Activated CD8-positive, alpha-beta memory T cell treated with anti-CD3 and anti-CD28 coated beads for 1 hour (primary cell): Measurements from ENCODE around the gene SEPTIN11.
"Not testable (repeated sequence)": the region's sequence is repeated elsewhere in the genome, so short reads cannot be mapped to it uniquely, and the experiment has no call there.

Experiments used
- DNase-seq, 2 donors: peaks; one replicate each; pipeline ENCODE4 v3.0.0-alpha.2; 2020; ENCODE audit warnings: low read depth in 1 of 2; ENCODE audit errors: extremely low read depth in 1 of 2

Gene SEPTIN11

DNA sequence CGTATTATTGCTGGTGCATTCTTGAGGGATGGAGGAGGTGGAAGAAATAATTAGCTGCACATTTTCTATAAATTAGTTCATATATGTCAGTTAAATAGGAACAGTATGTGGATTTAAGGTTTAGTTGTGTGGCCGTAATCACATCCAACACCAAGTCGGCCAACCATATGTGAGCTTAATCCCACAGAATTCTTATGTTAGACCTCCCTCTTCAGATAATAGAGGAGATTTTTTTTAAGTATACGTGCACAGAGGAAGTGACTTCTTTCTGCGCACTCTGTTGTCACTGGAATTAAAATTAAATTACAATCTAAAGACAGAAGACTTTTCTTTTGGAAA lies 2.1 kb downstream of the SEPTIN11 start:
- no peak for DNase-seq

DNA sequence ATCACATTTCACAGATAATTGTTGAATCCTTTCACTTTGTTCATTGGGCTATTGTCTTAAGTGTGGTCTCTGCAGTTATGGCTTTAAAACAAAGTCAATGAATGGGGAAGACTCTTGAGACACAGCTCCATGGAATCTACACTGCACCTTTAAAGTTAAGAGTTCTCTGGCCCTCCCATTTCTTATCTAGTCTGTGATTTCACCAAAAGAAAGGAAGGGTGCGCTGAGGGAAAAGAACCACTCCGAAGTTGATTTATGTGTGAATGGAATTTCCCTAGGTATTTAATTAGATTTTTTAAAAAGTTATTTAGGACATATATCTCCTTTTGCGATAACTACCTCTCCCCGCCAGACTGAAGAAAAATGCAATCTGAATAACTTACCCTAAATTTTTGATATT lies 2.5 kb downstream of the SEPTIN11 start:
- no peak for DNase-seq

DNA sequence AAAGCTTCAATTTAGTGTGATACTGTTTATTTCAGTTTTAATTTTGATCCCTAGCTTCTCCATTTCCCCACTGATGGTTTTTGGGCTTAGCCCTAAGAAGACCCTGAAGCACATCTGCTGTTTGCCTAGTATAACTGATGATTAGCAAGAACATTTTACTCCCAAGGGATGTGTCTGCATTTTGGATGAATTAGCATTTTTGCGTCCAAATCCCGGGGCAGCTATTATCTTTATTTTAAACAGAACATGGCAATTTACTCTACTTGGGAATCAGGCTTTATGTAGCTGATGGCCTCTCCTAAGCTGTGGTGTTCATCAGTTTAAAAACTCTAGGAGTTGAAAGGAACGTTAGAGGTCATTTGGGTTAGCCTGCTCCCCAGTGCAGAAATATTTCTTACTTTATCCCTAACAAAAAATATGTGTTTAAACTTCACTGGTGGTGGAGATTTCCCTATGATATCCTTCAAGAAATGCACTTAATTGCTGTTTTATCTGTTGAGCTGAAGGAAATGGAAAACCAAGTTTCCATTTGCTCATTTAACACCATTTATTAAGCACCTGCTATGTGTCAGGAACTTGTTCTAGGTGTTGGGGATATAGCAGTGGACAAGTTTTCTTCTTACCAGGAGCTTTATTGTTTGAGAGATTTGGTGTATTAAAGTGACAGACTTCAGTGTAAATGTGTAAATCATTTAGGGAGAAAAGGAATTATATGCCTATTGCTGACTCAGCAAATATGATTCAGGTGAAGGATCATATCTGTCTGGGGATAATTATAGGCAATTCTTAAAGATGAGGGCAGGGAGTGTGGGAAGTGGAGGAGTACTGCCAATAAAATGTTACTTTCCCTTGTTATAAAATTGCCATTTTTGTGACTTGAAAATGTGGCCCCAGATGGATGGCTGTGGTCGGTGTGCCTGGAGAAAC lies 3.4 kb downstream of the SEPTIN11 start:
- no peak for DNase-seq

DNA sequence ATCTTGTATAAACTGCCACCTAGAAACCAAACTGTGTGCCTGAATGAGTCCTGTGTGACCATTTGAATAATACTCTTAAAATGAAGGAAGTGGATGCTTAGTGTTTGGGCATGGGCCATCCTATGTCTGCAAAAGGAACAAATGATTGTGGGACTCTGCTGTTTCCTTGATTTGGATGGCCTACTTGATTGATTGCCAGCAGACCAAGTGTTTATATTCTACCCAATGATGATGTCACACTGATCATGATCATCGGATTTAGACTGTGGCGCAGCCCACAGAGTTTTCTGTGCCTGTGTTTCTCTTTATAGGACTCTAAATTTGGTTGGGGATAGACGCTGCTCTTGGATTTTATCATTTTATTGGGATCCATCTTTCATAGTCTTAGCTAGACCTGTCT lies 4.4 kb downstream of the SEPTIN11 start:
- no peak for DNase-seq

DNA sequence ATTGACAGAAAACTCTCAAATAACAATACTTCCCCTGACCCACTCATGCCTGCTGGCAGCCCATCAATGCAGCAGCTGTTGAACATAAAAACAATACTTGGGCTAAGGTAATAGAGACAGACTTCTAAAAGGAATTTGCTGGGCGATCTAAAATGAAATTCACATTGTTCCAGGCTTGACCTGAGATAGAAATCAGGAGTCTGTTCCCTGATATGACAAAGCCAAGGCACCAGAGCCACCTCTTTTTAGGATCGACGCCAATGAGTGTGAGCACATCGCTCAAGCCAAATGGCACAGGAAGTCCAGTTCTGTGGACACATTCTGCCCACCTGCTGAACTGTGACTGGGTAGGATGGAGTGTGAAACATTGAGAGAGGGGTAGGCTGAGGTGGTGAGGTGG lies 4.9 kb downstream of the SEPTIN11 start:
- DNase-seq: no peak

DNA sequence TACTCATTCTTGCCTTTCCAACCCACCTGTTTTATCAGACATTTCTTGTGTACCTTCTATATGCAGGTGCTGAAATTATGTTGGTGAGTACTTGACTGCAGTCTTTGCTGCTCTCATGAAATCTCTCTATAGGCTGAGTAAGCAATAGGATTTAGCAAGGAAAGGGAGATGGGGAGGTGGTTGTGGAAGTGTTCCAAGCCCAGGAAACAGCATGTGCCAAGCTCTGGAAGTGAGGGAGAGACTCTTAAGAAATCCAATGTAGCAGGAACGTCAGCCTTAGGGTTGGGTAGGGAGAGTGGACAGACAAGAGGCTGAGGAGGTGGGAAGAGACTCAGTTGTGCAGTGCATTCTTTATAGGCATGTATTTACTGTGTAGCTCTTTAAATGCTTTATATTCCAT lies 5.6 kb downstream of the SEPTIN11 start:
- DNase-seq: no peak

DNA sequence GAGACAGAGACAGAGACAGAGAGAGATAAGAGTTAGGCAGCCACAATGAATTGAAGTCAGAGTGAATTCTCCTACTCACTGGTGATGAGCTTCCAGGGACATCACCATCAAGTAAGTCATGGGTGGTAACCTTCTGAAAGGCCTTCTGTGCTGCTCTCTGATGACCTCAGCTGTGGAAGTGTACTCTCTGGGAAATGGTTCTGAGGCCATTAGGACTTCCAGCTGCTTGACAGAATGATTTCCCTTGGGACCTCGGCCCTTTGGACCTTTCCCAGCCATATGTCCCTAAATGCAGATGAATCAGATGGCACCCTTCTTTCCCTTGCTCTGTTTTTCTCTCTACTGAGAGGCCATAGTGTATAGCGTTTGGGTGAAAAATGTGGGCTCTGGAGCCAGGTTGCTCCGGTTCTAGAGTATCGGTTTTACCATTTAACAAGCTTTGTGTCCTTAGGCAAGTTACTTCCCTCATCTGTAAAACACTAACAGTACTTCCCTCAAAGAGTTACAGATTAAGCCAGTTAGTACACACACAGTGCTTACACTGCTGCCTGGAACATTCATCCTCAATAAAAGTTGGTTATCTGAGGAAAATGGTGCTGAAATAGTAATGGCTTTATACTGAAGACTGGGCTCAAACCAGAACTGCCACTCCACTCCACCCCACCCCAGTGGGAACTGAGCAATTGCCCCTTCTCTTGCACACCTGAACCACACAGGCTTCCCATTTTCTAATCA lies 7.6 kb downstream of the SEPTIN11 start:
- no peak for DNase-seq

DNA sequence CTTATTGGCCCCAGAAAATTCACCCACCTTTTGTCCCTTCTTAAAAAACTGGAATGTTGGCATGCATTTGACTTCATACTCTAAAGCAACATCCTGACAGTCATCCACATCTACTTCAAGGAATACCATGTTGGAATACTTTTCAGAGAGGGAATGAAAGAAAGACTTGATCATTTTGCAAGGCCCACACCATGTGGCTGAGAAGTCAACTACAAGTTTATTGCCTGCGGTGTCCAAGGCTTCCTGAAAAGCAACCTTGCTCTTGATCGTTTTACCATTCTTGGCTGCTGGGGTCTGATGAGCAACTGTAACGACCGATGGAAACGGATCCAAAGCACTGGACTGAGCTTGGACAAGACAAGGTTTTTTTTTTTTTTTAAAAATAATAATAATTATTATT lies 9.3 kb downstream of the SEPTIN11 start:
- no peak for DNase-seq

DNA sequence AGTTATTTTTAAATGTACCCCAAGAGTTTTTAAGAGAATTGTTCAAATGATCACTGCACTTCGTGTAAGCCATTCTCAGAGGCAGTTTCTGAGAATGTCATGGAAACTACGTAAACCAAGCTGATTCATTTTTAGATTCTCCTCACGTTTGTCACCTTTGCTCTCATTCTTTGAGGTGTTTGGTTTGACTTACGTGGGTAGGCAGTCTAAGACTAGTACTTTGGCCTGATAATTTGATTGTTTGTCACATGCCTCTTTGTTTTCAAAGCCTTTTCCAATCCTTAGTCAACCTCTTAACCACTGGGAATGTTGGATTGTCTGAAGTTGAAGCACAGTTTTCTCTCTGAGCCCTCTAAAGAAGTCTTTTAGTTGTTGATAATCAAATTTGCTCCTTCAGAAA lies 10.5 kb downstream of the SEPTIN11 start:
- no peak for DNase-seq

DNA sequence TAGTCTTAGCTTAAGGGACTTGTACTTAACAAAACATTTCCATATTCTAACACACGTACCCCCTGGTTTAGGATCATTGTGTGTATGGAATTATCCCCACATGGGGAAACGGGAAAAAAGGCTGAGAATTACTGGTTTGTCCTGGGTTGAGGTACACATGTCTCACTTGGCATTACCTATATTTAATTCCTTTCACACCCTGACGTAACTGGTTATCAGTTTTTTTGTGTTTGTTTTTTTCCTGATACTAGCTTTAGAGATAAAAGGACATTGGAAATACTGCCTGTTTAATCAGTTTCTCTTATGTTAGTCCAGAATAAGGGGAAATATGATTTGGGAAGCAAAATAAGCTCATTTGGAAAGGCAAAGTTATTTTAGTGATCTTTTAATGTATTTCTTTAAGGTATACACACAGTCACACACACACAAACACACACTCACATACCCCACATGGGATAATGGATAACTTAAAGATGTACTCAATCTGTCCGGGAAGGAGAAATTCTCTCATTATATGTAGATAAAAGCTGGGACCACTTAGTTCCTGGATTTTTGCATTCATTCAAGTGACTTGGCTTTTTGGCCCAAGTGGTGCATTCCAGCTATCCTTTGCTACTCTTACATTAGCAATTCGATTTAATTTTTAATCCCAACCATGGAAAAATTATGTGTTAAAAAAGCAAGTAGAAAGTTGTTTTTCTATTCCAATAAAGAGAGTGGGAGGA lies 13.0 kb downstream of the SEPTIN11 start:
- DNase-seq: no peak

DNA sequence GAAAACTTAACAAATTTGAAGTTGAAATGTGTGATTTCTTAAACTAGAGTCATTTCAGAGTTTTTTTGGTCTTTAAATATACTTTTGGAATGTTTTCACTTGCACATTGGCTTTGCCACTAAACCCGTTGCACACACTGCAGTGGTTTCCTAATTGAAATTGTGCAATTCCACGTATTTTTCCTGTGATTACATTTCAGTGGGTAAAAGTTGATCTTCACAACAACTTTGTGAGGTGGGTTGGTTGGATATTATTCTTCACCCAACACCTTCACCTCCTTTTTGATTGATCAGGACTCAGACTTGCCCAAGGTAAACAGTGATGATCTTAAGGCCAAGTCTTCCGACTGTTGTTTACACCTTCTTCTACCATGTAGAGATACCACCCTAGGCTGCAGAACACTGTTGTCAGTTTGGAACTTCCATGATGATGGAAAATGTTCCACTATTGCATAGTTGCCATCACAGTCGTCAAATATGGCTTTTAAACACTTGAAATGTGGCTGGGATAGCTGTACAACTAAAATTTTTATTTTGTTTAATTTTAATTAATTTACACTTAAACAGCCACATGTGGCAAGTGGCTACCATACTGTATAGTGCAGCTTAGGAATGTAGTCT lies 13.7 kb downstream of the SEPTIN11 start:
- no peak for DNase-seq

DNA sequence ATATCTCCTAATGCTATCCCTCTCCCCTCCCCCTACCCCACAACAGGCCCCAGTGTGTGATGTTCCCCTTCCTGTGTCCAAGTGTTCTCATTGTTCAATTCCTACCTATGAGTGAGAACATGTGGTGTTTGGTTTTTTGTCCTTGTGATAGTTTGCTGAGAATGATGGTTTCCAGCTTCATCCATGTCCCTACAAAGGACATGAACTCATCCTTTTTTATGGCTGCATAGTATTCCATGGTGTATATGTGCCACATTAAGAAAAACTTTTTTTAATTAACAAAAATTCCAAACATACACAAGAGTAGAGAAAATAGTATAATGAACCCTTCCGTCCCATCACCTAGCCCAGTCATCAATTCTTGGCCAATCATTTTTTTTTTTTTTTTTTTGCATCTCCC lies 14.4 kb downstream of the SEPTIN11 start:
- DNase-seq: not testable (repeated sequence)

DNA sequence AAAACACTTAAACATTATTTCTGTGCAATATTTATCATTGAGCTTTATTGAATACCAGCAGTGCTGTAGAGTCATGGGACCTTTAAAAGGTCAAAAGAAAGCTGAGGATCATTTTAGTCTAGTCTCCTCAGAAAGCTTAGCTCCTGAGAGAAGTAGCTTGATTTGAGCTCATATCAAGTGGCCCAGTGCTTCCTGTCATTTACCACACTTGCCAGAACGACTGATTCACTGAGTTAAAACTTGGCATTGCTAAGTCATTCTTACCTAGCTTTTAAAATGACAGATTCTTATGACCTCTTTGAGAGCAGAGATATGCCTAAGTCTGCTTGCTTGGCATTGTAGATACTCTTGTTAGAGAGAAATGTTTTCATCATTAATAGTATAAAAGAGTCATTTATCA lies 15.2 kb downstream of the SEPTIN11 start:
- DNase-seq: no peak

DNA sequence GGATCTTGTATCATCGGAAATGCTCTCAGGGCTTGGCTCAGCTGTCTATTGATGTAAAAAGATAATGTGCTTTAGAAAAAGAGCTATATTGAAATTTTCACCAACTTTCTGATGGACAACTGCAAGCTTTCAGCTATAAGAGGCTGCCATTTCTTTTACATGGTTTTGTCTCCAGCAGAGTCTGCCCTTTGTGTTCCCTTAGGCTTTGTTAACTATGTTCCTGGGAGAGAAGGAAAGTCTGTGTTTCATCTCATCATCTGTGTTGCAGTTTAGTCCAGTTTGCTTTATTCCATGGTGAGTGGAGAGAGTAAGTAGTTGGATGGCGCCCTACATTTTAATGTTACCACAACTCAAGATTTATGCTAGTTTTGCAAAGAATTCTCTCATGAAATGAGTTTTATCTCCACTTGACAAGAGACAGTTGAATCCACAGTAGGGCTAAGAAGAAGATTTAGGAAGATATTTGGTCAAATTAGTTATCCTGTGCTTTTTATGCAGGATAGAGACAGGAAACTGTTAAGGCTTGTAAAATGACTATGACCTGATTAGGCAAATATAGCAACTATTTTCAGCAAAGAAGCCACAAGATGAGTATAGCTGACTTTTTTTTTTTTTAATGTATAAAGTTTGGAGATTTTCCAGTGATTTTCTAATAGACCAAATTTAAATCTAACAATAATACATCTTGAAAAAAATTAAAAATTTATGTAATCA lies 16.5 kb downstream of the SEPTIN11 start:
- DNase-seq: no peak

DNA sequence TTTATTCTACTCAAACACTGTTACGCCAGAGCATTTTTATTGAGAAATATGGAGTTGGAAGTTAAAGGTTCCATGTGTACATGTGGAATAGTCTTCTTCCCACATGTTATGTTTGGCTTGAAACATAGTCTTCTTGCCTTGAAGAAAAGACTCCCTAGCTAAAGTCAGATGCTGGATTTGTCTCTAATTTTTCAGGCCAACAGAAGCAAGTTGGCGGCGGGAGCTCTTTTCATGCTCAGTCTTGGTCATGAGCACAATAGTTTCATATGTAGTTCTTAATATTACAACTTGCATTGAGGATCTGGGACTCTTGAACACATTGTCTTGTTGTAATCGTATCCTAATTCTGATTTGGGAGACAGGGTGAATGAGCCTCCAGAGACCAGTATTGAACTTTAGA lies 19.4 kb downstream of the SEPTIN11 start:
- no peak for DNase-seq

DNA sequence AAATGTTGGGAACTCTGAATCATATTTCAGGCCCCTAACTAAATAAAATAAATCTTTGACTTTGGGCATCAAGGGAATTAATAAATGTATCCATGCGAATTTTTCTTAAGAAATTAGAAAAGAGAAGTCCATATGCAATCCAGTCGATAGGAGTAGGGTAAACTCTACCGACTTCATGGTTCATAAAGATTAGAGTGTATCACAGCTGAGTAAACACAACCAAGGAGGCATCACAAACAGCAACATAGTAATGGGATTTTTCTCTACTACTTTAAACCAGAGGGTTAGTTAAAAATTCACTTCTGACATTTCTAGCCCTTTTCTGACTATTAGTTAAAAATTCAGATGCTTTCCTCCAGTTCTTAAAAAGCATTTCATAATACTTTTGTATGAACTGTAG lies 19.9 kb downstream of the SEPTIN11 start:
- no peak for DNase-seq

DNA sequence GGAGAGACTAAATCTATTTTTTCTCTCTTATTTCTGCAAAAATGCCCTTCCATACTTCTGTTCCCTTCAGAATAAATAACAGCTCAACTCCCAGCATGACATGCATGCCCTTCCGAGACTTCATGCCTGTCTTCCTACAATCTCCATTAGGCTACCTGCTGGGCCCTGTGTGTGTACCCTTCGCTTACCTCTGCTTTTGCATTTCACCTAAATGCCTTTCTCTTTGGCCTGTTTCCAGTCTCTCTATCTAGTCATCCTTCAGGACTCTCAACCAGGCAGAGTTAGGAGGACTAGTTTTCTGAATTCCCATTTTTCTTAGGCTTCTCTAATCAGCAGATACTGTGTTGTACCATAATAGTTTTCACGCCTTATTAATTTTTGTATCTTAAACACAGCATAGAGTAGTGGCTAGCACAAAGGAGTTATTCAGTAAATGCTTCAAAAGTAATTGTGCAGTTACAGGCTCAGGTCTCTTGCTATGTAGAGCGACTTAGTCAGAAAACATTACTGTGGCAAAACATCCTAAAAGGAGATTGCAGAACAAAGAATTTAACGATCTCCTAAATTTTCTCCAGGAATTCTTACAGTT lies 20.5 kb downstream of the SEPTIN11 start:
- no peak for DNase-seq

DNA sequence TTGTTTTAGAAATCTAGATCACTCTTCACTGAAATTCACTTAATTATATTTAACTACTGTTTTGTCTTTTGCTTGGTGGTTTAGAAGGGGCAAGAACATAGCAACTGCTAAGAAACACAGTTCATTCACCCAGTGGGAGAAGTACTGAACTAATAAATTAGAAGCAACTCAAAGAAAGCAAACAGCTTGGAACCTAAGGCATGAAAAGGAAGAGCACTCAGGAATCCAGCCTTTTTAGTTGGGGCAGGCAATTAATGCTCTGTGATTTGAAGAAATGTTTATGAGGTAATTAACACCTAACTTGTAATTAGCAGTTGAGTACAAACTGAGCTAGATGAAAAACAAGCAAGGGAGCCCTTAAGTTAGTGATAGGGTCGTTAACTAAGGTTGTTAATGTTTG lies 22.8 kb downstream of the SEPTIN11 start:
- DNase-seq: no peak

DNA sequence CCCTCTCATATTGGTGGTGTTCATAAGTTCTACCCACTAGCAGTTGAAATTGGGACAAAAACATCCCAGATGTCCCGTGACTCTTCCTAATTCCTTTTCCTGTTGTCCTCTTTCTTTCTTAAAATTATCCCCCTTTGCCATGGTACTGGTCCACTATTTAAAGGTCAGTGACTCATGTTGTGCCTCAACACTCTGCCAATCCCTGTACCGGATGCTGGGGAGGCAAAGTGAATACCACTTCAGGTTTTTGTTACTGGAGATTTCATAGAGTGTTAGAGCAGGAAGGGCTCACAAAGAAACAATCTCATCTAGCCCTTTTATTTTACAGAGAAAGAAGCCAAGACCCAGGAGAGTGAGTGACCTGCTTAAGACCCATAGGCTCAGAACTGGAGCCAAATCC lies 24.6 kb downstream of the SEPTIN11 start:
- DNase-seq: no peak

DNA sequence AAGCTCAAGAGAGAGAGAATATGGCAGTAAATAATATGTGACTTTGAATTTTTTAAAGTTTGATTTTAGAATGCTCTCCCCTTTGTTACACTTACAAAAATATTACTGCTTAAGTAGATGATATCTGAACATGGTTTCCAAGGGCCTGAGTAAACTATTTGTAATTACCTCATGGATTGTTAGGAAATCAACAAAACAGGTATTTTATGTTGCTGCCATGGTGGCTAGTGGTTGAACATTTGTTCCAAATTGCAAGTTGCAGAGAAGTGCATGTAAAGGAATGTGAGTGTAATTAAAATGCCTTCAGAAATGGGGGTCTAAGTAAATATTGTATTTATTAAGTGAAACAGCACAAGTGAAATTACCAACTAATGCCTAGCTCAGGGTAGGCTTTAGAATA lies 27.6 kb downstream of the SEPTIN11 start:
- DNase-seq: no peak
